WTC11 (cell line): ENCODE measurements around the gene CETP. TPM values are rescaled to one million over a fixed set of nuclear protein-coding genes. Genes with fewer than 3 reads are reported as not detected.
"Not testable (repeated sequence)": the region's sequence is repeated elsewhere in the genome, so short reads cannot be mapped to it uniquely, and the experiment has no call there.

ENCODE experiments used
- ATAC-seq: fragments of 200-7000 bp; cut with Tn5 transposase; 2 replicates; pipeline ENCODE4 v1.10.0; 2021; ENCODE audit warnings: mild to moderate bottlenecking, moderate library complexity
- CTCF ChIA-PET: fragments of 300-600 bp; sonication (Branson Sonifier 250); formaldehyde crosslinking; loops from one replicate; lab custom pipeline; 2021; ENCODE audit warnings: antibody characterized with exemption; lab: Charles Lee
- POLR2A ChIA-PET: fragments of 350-600 bp; sonication (Branson Sonifier 250); formaldehyde crosslinking; loops from one replicate; lab custom pipeline; 2021; ENCODE audit warnings: antibody characterized with exemption; lab: Charles Lee
- DNase-seq: peaks from one replicate; pipeline ENCODE4 v3.0.0; 2021; ENCODE audit warnings: low spot score
- H3K27ac Mint-ChIP-seq: 2 replicates; pipeline ENCODE4 v1.8.0; 2021; ENCODE audit warnings: mixed read lengths
- H3K27me3 Mint-ChIP-seq: 2 replicates; pipeline ENCODE4 v1.8.0; 2021; ENCODE audit warnings: low read depth, mild to moderate bottlenecking, moderate library complexity, mixed read lengths
- H3K36me3 Mint-ChIP-seq: 2 replicates; pipeline ENCODE4 v1.8.0; 2021; ENCODE audit warnings: mixed read lengths
- H3K4me1 Mint-ChIP-seq: 2 replicates; pipeline ENCODE4 v1.8.0; 2022; ENCODE audit warnings: mixed read lengths
- H3K4me3 Mint-ChIP-seq: 2 replicates; pipeline ENCODE4 v1.8.0; 2021; ENCODE audit warnings: mild to moderate bottlenecking, moderate library complexity, mixed read lengths
- H3K9me3 Mint-ChIP-seq: 2 replicates; pipeline ENCODE4 v1.8.0; 2021; ENCODE audit warnings: mixed read lengths
- ATF1 ChIP-seq: sonication (generic); formaldehyde crosslinking; IDR thresholded peaks from 2 replicates; pipeline ENCODE4 v1.8.1; 2023; ENCODE audit warnings: mild to moderate bottlenecking, moderate library complexity, missing genetic modification reagents
- ATF2 ChIP-seq: sonication (generic); formaldehyde crosslinking; IDR thresholded peaks from 2 replicates; pipeline ENCODE4 v1.8.1; 2022; ENCODE audit warnings: low read depth, missing genetic modification reagents, borderline replicate concordance
- CDX4 ChIP-seq: fragments of 250-450 bp; sonication (Bioruptor Pico); IDR thresholded peaks from 2 replicates; pipeline ENCODE4 v1.9.0; 2021; ENCODE audit warnings: moderate library complexity, mild to moderate bottlenecking, inconsistent platforms, borderline replicate concordance
- CREM ChIP-seq: sonication (generic); formaldehyde crosslinking; IDR thresholded peaks from 2 replicates; pipeline ENCODE4 v1.8.1; 2022; ENCODE audit warnings: mild to moderate bottlenecking, missing genetic modification reagents, moderate library complexity
- E2F1 ChIP-seq: sonication (generic); formaldehyde crosslinking; IDR thresholded peaks from 2 replicates; pipeline ENCODE4 v1.8.0; 2022; ENCODE audit warnings: mild to moderate bottlenecking, missing genetic modification reagents
- FOXJ3 ChIP-seq: sonication (generic); formaldehyde crosslinking; IDR thresholded peaks from 2 replicates; pipeline ENCODE4 v1.9.0; 2021; ENCODE audit warnings: missing genetic modification reagents, mild to moderate bottlenecking, borderline replicate concordance
- FOXP1 ChIP-seq: sonication (generic); formaldehyde crosslinking; IDR thresholded peaks from 2 replicates; pipeline ENCODE4 v1.8.0; 2022; ENCODE audit warnings: missing genetic modification reagents, mild to moderate bottlenecking, moderate library complexity, borderline replicate concordance
- IRF1 ChIP-seq: sonication (generic); formaldehyde crosslinking; IDR thresholded peaks from 2 replicates; pipeline ENCODE4 v1.8.0; 2023; ENCODE audit warnings: missing genetic modification reagents
- MYBL2 ChIP-seq: sonication (generic); formaldehyde crosslinking; IDR thresholded peaks from 2 replicates; pipeline ENCODE4 v1.8.1; 2023; ENCODE audit warnings: mild to moderate bottlenecking, moderate library complexity, missing genetic modification reagents
- NFATC4 ChIP-seq: fragments of 250-450 bp; sonication (Bioruptor Pico); IDR thresholded peaks from 2 replicates; pipeline ENCODE4 v1.9.0; 2021; ENCODE audit warnings: mild to moderate bottlenecking
- NFYB ChIP-seq: sonication (generic); formaldehyde crosslinking; conservative IDR thresholded peaks from 2 replicates; pipeline ENCODE4 v1.8.0; 2022; ENCODE audit warnings: low read depth, missing genetic modification reagents
- PRRX2 ChIP-seq: fragments of 250-450 bp; sonication (Bioruptor Pico); IDR thresholded peaks from 2 replicates; pipeline ENCODE4 v1.8.0; 2021; ENCODE audit warnings: mild to moderate bottlenecking
- SMAD3 ChIP-seq: sonication (generic); formaldehyde crosslinking; IDR thresholded peaks from 2 replicates; pipeline ENCODE4 v1.8.0; 2022; ENCODE audit warnings: missing genetic modification reagents, mild to moderate bottlenecking, borderline replicate concordance
- SOX15 ChIP-seq: fragments of 250-450 bp; sonication (Bioruptor Pico); IDR thresholded peaks from 2 replicates; pipeline ENCODE4 v1.9.0; 2021; ENCODE audit warnings: mild to moderate bottlenecking
- TCF7 ChIP-seq: sonication (generic); formaldehyde crosslinking; IDR thresholded peaks from 2 replicates; pipeline ENCODE4 v1.8.0; 2022; ENCODE audit warnings: mild to moderate bottlenecking, low read depth, missing genetic modification reagents, moderate library complexity
- TEAD4 ChIP-seq: sonication (generic); formaldehyde crosslinking; IDR thresholded peaks from 2 replicates; pipeline ENCODE4 v1.8.0; 2022; ENCODE audit warnings: mild to moderate bottlenecking, missing genetic modification reagents
- ZNF263 ChIP-seq: sonication (generic); formaldehyde crosslinking; IDR thresholded peaks from 2 replicates; pipeline ENCODE4 v1.8.1; 2022; ENCODE audit warnings: low read depth, mild to moderate bottlenecking, moderate library complexity, missing genetic modification reagents
- ZNF396 ChIP-seq: fragments of 250-450 bp; sonication (Bioruptor Pico); IDR thresholded peaks from 2 replicates; pipeline ENCODE4 v1.8.0; 2021; ENCODE audit warnings: mild to moderate bottlenecking, moderate library complexity, borderline replicate concordance
- ZNF671 ChIP-seq: fragments of 250-450 bp; sonication (Bioruptor Pico); IDR thresholded peaks from 2 replicates; pipeline ENCODE4 v1.8.0; 2021; ENCODE audit warnings: mild to moderate bottlenecking
- ZSCAN18 ChIP-seq: fragments of 250-450 bp; sonication (Bioruptor Pico); IDR thresholded peaks from 2 replicates; pipeline ENCODE4 v2.1.2; 2022; ENCODE audit warnings: mild to moderate bottlenecking, moderate library complexity
- total RNA-seq: library from RNA; stranded (reverse); gene quantifications from 3 replicates; pipeline ENCODE4 v1.2.3, GENCODE V29; 2021
- TF ChIP-seq, protein P1 (sequence below): sonication (generic); formaldehyde crosslinking; IDR thresholded peaks from 2 replicates; pipeline ENCODE4 v1.8.0; 2022; ENCODE audit warnings: mild to moderate bottlenecking, missing genetic modification reagents
- TF ChIP-seq, protein P2 (sequence below): fragments of 250-450 bp; sonication (Bioruptor Pico); conservative IDR thresholded peaks from 2 replicates; pipeline ENCODE4 v1.9.0; 2021; ENCODE audit warnings: mild to moderate bottlenecking

The CETP gene
- total RNA-seq, 1 experiment from 2014 or later: not detected

DNA sequence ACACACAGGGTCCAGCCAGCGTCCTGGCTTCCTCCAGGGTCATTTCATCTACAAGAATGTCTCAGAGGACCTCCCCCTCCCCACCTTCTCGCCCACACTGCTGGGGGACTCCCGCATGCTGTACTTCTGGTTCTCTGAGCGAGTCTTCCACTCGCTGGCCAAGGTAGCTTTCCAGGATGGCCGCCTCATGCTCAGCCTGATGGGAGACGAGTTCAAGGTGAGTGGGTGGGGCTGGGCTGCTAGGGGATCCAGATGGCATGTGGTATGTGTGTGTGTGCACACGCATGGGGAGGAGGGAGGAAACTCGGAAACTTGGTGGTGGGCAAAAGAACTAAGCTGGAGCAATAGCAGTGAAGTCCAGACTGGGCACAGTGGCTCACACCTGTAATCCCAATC is 11.5 kb downstream of the CETP start (continued):
- TF ChIP-seq ZNF263 (CRISPR knock-in tag): no peak
- TF ChIP-seq CREM (CRISPR knock-in tag): no peak
- TF ChIP-seq E2F1 (CRISPR knock-in tag): no peak
- TF ChIP-seq ZNF396 (CRISPR knock-in tag): no peak
- no peak for TF ChIP-seq TCF7 (CRISPR knock-in tag)
- no peak for TF ChIP-seq SMAD3 (CRISPR knock-in tag)
- no peak for TF ChIP-seq TEAD4 (CRISPR knock-in tag)

DNA sequence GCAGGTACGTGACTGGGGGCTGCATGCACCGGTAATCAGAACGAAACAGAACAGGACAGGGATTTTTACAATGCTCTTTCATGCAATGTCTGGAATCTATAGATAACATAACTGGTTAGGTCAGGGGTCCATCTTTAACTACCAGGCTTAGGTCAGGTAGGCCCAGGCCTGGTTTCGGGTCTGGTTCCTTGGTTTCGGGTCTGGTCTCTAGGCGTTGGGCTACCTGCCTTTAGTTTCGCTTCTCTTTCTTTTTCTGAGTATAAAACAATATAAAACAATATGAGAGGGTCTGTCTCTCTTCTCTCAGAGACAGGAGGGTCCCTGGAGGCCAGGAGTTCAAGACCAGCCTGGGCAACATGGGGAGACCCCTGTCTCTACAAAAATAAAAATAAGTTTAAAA is 12.1 kb downstream of the CETP start:
- not testable (repeated sequence) for H3K4me3 Mint-ChIP-seq
- CTCF ChIA-PET: interaction anchor here (1.9 kb wide), 1 partner anchor 10 kb away, joined by 7 read pairs; no protein-coding TSS in a partner anchor

GRCh38 chr16:56974549-56975300 is 13.0 kb downstream of the CETP start:
- DNase-seq: no peak
- H3K27ac Mint-ChIP-seq: no peak overlapping the region
- ChIA-PET CTCF (interaction anchor here (4.2 kb wide), 1 partner anchor 10 kb away, joined by 22 read pairs; no protein-coding TSS in a partner anchor), POLR2A (no interaction called here)
- no peaks in the 10 kb centered on the region for H3K36me3 Mint-ChIP-seq
- no peak overlapping the region for H3K4me3 Mint-ChIP-seq
- ATAC-seq: no peak
- peaks cover 3% of the 10 kb centered on the region; the same call in 1 of the 2 replicates for H3K9me3 Mint-ChIP-seq
- no peaks in the 10 kb centered on the region for H3K27me3 Mint-ChIP-seq
- TF ChIP-seq ATF1 (CRISPR knock-in tag) (no peak), ZNF671 (CRISPR knock-in tag) (no peak), PRRX2 (no peak), IRF1 (no peak), ZNF396 (CRISPR knock-in tag) (no peak), SOX15 (CRISPR knock-in tag) (no peak), CDX4 (CRISPR knock-in tag) (no peak), FOXP1 (CRISPR knock-in tag) (no peak), MYBL2 (CRISPR knock-in tag) (no peak), NFATC4 (CRISPR knock-in tag) (no peak)
- TF ChIP-seq, protein P1, sequence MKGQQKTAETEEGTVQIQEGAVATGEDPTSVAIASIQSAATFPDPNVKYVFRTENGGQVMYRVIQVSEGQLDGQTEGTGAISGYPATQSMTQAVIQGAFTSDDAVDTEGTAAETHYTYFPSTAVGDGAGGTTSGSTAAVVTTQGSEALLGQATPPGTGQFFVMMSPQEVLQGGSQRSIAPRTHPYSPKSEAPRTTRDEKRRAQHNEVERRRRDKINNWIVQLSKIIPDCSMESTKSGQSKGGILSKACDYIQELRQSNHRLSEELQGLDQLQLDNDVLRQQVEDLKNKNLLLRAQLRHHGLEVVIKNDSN (CRISPR knock-in tag): no peak
- no peaks in the 10 kb centered on the region for H3K4me1 Mint-ChIP-seq

More for the DNA sequence above, 12.1 kb downstream of the CETP start:
- ATAC-seq, H3K27ac Mint-ChIP-seq, H3K4me1 Mint-ChIP-seq, DNase-seq, POLR2A ChIA-PET, H3K36me3 Mint-ChIP-seq, H3K9me3 Mint-ChIP-seq, H3K27me3 Mint-ChIP-seq: not testable (repeated sequence)

- Mint-ChIP-seq H3K4me3 (no peak overlapping the region), H3K27me3 (no peaks in the 10 kb centered on the region), H3K4me1 (no peaks in the 10 kb centered on the region), H3K27ac (no peak overlapping the region), H3K9me3 (peaks cover 3% of the 10 kb centered on the region; the same call in 1 of the 2 replicates), H3K36me3 (no peaks in the 10 kb centered on the region)
- POLR2A ChIA-PET: no interaction called here
- CTCF ChIA-PET: interaction anchor here (4.2 kb wide), 1 partner anchor 11 kb away, joined by 22 read pairs; no protein-coding TSS in a partner anchor
- ATAC-seq (no peak), DNase-seq (no peak)
- no peak for TF ChIP-seq NFYB (CRISPR knock-in tag)
- TF ChIP-seq, protein P2, sequence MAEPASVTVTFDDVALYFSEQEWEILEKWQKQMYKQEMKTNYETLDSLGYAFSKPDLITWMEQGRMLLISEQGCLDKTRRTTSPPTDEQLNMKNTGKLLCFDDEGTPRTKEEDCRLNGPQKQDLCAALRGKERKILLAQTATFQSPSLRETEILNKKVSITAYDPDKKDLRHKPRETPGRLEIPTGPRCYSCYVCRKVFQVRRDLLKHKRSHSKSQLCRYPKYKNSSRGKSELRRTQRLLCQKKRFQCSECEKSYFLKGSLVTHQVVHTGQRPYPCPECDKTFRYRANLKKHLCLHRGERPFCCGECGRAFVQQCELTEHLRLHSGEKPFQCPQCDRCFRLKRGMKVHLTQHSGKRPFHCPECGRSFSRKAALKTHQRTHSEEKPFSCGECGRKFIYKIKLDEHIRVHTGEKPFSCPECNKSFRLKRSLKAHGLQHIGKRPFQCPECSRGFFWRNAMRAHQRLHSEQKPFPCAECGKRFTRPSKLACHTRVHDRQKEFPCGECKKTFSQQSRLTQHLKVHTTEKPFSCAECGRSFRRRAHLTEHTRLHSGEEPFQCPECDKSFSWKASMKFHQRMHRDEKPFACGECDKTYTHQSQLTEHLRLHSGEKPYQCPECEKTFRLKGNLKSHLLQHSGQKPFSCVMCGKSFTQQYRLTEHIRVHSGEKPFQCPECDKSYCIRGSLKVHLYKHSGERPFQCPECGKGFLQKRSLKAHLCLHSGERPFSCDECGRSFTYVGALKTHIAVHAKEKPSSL (CRISPR knock-in tag): no peak
- no peak for TF ChIP-seq FOXJ3 (CRISPR knock-in tag)
- TF ChIP-seq ZSCAN18 (CRISPR knock-in tag): no peak
- TF ChIP-seq ATF2 (CRISPR knock-in tag): no peak
Observed at GRCh38 chr16:56975714-56976113, 14.0 kb downstream of the CETP start.
